Caki2 (cell line): ENCODE results near the gene OR1B1. TPM values are rescaled to one million over a fixed set of nuclear protein-coding genes. Genes with fewer than 3 reads are reported as not detected.
"Not testable (repeated sequence)": the region's sequence is repeated elsewhere in the genome, so short reads cannot be mapped to it uniquely, and the experiment has no call there.

Experiments
- DNase-seq: peaks from one replicate; pipeline ENCODE4 v3.0.0-alpha.2; 2015; ENCODE audit warnings: low read depth
- in situ Hi-C: cut with HindIII; loops from 2 replicates; pipeline ENCODE4 v1.10.0; 2016; ENCODE audit warnings: low sequenced_read_pairs, low pct_unique_long_range_greater_than_20kb, mixed read lengths
- total RNA-seq: library from RNA; depleted of rRNA; stranded (reverse); fragments of >200 nt; shearing (Covaris generic); gene quantifications from 2 replicates; pipeline ENCODE4 v1.2.3, GENCODE V29; 2014; ENCODE audit warnings: low replicate concordance; rRNA removed

The OR1B1 gene
- total RNA-seq = not detected in 2 replicates

DNA sequence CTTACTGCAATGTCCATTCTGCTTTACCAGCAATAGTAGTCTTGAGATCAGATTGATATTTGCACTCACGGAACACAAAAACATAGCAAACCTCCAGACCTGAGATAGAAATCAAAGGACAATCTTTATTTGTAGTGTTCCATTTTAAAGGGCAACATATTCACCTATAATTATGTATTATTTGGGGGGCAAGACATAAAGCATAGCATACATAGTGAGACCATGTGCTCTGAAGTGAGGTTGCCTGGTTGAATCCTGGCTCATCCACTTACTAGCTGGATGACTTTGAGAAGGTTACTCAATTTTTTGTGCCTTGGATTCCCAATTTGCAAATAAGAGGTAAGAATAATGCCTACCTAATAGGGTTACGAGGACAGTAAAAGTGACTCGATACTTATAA is at the start of gene OR1B1:
OR1B1 (minus strand) TSS at position 101 of the 400 bp plus-strand sequence.
- no peak for DNase-seq
- in situ Hi-C loops = no loop called here

DNA sequence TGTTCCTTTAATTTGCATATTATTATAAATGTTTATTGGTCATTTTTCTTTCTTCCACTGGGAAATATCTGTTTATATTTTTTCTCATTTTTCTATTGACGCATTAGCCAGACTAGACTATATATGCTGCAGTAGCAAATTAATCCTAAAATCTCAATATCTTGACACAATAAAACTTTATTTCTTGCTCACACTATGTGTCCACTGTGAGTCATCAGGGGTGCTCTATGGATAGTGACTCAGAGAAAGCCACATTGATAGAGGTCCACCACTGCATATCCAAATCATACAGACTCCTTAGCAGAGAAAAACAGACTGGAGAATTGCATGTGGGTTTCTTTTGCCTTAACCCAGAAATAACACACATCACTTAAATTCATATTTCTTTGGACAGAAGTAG is 38.3 kb upstream of the OR1B1 start:
- in situ Hi-C loops = no loop called here
- DNase-seq = no peak

DNA sequence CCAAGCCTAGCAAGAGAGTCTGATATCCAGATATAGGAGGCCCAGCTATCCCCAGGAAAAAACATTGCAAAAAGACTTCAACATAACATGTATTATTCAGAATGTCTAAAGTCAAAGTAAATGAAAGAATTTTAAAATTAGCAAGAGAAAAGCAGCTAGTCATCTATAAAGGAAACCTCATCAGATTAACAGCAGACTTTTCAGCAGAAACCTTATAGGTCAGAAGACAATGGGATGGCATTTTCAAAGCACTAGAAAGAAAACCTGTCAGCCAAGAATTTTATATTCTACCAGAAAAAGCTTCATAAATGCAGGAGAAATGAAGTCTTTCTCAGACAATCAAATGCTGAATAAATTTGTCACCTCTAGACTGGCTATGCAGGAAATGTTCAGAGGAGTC is 27.4 kb upstream of the OR1B1 start:
- DNase-seq = no peak
- in situ Hi-C loops = no loop called here

DNA sequence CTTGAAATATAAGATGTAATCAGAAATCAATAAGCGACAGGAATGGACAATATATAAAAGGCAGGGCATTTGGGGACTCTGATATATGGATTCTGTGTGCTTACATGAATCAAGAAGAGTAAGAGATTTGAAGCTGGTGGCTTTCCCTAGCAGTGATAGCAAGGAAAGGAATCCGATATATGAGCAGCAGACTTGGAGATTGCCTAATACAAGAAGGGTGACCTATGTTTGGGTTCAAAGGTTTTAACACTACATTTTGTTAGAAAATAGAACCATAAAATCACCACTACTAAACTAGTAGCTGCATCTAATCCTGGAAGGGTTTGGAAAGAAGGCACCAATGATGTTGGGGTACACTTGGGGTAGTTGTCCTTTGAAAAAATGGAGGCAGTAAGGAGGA is 15.1 kb upstream of the OR1B1 start:
- in situ Hi-C loops = no loop called here
- DNase-seq = no peak

DNA sequence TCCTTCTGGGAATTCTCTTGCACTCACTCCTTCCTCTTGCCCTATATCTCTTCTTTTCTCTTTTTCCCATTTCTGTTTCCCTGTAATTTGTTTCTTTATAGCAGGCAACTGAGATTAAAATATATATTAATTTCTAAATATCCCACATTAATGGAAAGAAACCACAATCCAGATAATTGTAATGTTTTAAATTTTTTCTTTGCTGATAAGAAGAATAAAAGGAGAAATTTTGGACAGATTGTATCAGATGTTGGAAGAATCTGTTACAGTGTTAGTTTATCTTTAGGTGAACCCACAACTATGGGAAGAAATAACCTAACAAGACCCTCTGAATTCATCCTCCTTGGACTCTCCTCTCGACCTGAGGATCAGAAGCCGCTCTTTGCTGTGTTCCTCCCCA is 4.0 kb upstream of the OR1B1 start, which contains the start of gene OR1L1:
OR1L1 (plus strand) TSS at position 301 of the 400 bp plus-strand sequence; CDS start at position 301, 0 bp downstream.
- in situ Hi-C loops = no loop called here
- no peak for DNase-seq

DNA sequence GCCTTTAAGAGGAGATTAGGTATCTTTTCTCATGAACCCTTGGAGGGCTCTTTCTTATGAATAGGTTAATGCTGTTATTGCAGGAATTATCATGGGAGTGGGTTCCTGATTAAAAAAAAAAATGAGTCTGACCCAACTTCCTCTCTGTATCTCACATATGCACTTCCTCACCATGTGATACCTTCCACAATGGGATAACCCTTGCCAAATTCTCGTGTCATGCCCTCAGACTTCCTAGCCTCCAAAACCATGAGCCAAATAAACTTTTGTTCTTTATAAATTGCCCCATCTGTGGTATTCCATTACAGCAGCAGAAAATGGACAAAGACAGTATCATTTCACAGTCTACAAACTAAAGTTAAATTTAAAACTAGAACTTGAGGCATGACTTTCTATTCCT is 1.0 kb downstream of the OR1B1 start:
- in situ Hi-C loops = no loop called here

DNA sequence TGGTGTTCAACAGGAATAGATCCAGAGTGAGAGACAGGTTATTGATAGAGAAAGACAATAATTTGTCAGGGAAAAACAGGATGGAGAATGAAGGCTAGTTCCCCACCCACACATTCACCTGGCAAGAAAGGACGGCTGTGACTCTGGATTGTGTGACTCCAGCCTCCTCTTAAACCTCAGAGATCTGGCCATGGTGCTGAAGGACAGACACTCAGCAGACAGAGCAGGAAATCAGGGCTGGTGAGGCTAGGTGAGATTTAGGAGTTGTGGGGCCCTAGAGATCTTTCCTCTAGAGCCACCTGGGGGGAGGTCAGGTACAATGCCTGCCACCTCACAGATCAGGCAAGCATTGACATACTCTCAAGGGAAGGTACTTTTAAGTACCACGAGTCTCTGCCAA is 15.2 kb downstream of the OR1B1 start:
- in situ Hi-C loops = no loop called here

More for the DNA sequence above, 1.0 kb downstream of the OR1B1 start:
- DNase-seq = no peak

DNA sequence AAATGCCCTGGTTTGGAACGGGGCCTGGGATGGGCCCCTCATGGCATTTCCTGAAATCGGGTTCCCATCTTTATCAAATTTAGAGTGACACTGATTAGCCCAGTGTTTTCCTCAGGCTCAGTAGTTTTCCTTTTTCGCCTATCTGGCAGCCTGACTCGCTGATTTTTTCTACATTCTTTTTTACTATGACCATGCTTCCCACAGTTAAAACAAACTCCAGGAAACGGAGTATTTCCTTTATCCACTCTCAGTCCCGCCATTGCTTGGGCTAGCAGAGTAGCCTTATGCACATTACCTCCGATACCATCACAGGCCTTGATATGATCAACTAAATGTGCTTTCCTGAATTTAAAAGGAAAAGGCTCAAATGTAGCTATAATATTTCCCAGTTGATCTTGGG is 37.4 kb downstream of the OR1B1 start:
- DNase-seq = no peak
- in situ Hi-C loops = no loop called here

More for the DNA sequence above, 15.2 kb downstream of the OR1B1 start:
- DNase-seq = peak; percentile 2

DNA sequence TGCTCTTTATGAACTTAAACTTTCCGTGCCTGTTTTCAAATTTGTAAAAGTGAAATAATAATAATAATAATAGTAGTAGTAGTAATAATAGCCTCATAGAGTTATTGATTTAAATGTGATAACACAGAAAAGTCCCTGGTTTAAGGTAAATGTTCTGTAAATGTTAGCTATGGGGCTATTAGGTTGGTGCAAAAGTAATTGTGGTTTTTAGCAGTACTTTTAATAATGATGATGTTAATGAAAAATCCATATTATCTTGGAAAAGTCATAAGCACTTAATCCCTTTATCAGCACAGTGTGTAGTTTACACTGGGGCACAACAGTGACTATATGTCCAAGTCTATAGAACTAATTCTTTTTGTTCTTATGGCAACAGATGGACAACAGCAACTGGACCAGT is 43.1 kb downstream of the OR1B1 start, which contains the start of gene OR1Q1:
OR1Q1 (plus strand) TSS at position 377 of the 400 bp plus-strand sequence; CDS start at position 377, 0 bp downstream.
- in situ Hi-C loops = no loop called here
- DNase-seq = no peak

DNA sequence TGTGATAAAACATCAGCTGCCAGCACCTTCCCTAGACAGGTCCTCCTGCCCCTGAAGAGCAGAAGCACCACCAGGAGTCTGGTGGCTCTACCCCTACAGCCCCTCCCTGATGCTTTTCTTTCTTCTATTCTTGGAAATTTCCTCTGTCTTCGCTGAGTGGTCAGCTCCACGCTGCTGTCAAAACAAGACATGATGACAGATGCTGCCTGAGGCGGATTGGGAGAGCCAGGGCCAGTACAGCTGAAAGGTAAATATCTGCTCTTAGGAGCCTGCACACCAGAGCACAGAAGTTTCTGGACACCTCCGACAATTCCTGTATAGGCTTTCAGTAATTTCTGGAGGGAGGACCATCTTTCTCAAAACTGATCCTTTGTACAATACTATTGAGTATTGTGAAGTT is 47.6 kb downstream of the OR1B1 start:
- in situ Hi-C loops = no loop called here
- DNase-seq = no peak

DNA sequence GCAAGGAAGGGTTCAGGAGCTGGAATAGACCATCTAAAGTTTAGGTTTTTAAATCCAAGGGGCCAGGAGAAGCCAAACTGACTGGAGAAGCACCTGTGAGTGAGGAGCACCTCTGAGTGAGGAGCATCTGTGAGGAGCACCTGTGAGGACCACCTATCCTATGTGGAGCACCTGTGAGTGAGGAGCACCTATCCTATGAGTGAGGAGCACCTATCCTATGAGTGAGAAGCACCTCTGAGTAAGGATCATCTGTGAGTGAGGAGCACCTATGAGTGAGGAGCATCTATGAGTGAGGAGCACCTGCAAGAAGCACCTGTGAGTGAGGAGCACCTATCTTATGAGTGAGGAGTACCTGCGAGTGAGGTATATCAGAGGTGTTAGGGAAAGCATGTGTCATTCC is 50.8 kb downstream of the OR1B1 start:
- in situ Hi-C loops = no loop called here

DNA sequence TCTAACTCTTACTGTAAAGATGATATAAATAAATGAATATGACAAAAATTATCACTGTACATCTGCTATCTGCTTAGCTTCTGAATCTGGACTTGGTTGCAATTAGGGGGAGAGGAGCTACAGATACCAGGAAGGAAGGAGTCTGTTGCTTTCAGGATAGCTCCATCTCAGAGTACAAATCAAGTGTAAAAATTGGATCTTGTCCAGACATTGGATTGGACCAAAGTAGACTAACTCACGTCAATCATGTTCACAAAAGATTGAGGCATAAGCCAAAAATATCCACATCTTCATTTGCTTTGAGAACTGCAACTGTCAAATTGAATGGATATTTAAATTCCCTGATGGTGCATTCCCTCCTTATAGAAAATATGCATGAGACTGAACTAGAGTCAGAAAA is 51.7 kb downstream of the OR1B1 start:
- in situ Hi-C loops = no loop called here

More for the DNA sequence above, 50.8 kb downstream of the OR1B1 start:
- DNase-seq = no peak

DNA sequence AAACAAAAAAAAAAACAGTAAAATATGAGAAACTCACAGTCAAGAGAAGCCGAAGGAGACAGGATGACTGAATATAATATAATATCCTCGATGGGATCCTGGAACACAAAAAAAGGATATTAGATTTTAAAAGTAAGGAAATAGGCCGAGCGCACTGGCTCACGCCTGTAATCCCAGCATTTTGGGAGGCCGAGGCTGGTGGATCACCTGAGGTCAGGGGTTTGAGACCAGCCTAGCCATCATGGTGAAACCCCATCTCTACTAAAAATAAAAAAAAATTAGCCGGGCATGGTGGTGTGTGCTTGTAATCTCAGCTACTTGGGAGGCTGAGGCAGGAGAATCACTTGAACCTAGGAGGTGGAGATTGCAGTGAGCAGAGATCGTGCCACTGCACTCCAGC is 74.1 kb downstream of the OR1B1 start, which contains the start of gene OR1L8:
OR1L8 (minus strand) TSS at position 101 of the 400 bp plus-strand sequence. CDS start 14,907 bp downstream, outside the sequence.
- DNase-seq, in situ Hi-C loops: not testable (repeated sequence)

More for the DNA sequence above, 51.7 kb downstream of the OR1B1 start:
- no peak for DNase-seq

DNA sequence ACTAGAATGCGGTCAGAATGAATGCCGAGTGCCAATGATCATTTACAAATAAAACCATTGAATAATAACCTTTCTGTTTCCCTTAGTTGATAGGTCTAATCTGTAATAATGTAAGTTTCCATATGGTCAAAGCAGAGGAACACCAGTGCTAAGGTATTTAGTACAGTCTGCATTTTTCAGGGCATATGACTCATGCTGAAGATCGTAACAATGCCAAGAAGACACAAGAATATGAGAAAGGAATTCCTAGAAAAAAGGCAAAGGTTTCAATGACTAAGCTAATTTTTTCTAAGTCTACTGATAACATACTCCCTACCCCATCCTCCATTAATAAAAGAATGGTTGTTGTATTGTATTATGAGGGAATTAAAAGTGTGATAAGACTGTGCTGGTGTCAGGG is 77.1 kb downstream of the OR1B1 start:
- in situ Hi-C loops = no loop called here
- DNase-seq = peak; percentile 69

DNA sequence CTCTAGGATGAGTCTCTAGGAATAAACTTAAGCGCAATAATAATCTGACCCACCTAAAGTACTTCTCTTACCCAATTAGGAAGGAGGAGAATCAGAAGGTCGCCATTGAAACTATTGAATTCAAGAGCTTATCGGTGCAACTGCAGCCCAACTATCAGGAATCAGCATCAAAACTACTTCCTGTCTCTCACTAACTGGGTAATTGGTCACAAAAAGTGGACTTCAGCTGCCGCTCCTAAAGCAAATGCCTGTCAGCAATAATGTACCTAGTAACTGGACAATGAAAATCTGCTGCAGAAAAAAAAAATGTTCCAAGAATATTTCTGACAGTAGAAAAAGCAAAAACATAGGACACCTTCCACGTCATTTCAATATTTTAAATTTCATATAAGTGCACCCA is 77.6 kb downstream of the OR1B1 start:
- no peak for DNase-seq
- in situ Hi-C loops = no loop called here

Other genes starting within 250 kb of the OR1B1 start
- not detected in 2 replicates for gene OR1J1, start 179.7 kb downstream of the OR1B1 start, total RNA-seq
- not detected in 2 replicates for gene OR1J2, start 146.8 kb downstream of the OR1B1 start, total RNA-seq
- gene OR1J4, start 138.5 kb downstream of the OR1B1 start, total RNA-seq = not detected in 2 replicates
- gene OR1N1, start 130.3 kb downstream of the OR1B1 start, total RNA-seq = not detected in 2 replicates
- gene OR1N2, start 104.5 kb downstream of the OR1B1 start, total RNA-seq = not detected in 2 replicates
- 0.12 TPM in 1 of 2 replicates, not detected in the other for gene OR1L8, start 74.2 kb downstream of the OR1B1 start, total RNA-seq
- gene OR1Q1, start 42.9 kb downstream of the OR1B1 start, total RNA-seq = not detected in 2 replicates
- not detected in 2 replicates for gene OR1L1, start 4.1 kb upstream of the OR1B1 start, total RNA-seq
- gene OR1L3, start 17.5 kb upstream of the OR1B1 start, total RNA-seq = not detected in 2 replicates
- gene OR1L4, start 66.4 kb upstream of the OR1B1 start, total RNA-seq = not detected in 2 replicates
- gene OR1L6, start 84.7 kb upstream of the OR1B1 start, total RNA-seq = not detected in 2 replicates
- gene OR5C1, start 131.3 kb upstream of the OR1B1 start, total RNA-seq = not detected in 2 replicates
- gene OR1K1, start 142.5 kb upstream of the OR1B1 start, total RNA-seq = not detected in 2 replicates
- gene PDCL, start 171.0 kb upstream of the OR1B1 start, total RNA-seq = 30.1 and 31.8 TPM in 2 replicates
- 9.8 and 26.6 TPM in 2 replicates for gene RC3H2, start 247.7 kb upstream of the OR1B1 start, total RNA-seq